Stimulated activated CD4-positive, alpha-beta T cell treated with anti-CD3 and anti-CD28 coated beads, Interleukin-15, amount 100 ng/mL, for 48 hours (primary cell): ENCODE measurements around the gene DDN.

ENCODE experiments used
- DNase-seq, 2 donors: peaks; one replicate each; pipeline ENCODE4 v3.0.0-alpha.2; 2020; ENCODE audit warnings: low read depth in 2 of 2

Gene DDN

DNA sequence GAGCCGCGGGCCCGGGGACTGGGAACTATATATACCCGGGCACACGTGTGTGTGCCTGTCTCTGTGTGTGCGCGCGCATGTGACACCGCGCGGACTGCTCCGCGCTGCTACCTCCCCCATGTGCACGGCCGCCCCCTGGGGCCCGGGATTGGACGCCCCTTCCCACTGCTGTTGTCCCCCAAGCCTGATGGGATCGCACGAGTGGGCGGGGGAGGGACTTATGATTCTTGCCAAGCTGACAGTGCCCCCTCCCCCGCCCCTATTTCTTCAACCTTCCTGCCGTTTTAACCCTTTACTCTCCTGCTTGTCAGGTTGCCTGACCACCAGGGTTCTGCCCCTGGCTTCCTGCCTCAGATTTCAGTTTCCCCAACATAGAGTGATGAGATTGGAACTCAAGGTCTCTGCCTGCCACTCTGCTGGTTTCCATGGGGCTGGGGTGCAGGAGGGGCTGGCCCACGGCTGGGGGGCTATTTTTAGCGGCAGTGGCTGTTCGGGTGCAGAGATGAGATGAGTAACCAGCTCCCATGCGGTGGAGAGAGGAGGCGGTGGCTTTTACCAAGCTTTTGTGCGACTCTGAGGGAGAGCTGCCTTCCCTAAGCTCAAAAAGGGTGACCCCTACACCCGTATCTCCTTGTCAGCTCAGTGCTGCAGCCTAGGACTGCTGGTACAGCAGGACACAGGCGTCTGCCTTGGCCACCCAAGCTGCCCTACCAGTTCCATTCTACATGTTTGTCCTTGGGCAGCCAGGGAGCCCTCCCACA lies at the start of gene DDN:
DDN (minus strand) TSS at position 5 of the 761 bp plus-strand sequence. CDS start 88 bp downstream, outside the sequence.
- no peak for DNase-seq

DNA sequence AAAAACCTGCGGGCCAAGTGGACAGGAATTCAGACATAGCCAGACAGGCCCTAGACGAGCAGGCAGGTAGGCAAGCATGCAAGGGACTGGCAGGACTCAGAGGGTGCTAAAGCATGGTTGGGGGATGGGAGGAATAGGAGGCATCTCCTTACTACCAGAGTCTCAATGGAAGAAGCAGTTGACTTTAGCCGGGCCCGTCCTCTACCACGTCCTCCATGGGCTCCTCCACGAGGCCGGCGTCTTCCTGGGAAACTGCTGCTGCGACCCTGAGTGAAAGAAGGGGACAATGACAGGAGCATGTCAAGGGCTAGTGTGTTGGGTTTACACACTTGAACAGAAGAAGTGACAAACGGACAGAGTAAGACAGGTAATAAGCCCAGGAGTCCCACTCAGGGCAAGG lies 49.8 kb upstream of the DDN start:
- no peak for DNase-seq

DNA sequence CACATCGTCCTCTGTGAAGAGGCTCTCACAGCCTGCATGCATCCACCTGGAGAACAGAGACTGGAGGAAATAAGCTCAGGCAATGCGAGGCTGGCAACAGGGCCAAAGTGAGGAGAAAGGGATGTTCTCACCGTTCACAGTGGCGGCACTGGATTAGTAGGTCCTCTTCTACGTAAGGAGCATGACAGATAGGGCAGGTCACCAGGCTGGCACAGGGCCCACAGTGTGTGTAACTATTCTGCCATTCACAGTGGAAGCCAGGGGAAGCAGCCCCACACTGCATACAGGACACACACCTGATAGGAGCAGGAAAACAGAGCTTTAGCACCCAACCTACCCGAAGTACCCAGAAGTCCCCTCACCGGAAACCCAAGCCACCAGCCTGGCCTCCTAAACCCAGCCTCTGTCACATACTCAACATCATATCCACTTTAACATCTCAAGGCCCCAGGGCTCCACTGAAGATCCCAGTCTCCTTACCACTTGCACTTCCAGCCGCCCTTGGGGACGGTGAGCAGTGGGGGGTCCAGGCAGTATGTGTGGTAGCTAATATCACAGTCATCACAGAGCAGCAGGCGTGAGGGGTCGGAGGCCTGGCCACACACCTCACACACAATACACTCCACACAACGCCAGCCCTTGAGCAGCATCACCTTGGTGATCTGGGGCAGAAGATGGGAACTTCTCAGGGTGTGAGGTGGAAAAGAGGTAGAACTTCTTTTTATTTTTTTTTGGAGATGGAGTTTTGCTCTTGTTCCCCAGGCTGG lies 47.1 kb upstream of the DDN start:
- DNase-seq, result no peak

GRCh38 chr12:49044660-49045059 lies 45.5 kb upstream of the DDN start:
- DNase-seq, result no peak

GRCh38 chr12:49043856-49044258 lies 44.7 kb upstream of the DDN start:
- peak; percentile 60 to 70 for DNase-seq

- DNase-seq, result no peak
Measured at GRCh38 chr12:49043241-49043640, 44.1 kb upstream of the DDN start.

DNA sequence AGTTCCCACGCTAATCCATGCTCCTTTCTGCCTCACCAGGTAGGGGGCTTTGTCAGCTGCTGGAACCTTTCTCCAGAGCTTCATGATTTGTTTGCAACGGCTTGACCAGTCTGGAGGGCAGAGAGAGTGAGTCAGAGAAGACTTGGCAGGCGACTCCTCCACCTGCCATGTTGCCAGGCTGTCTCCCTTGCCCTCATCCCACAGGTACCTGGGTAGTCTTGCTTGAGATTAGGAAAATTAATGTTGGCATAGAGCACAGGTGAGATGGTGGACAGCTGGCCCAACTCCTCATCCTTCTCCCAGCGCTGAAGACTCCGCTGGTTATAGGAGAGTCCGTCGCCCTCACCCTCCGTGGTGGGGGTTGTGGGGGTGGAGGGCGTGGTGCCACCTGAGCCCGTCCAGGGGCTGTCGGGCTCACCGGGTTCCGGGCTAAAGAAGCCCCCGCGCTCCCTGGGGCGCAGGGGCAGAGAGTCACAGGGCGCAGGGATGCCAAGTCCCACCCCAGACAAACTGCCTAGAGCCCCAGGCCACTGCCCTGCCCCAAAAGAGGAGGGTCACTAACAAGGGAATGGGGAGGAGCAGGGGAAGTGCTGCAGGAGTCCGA lies 42.8 kb upstream of the DDN start:
- DNase-seq, result no peak

- DNase-seq, result no peak
Measured at GRCh38 chr12:49041036-49041880, 42.1 kb upstream of the DDN start.

- no peak for DNase-seq
Measured at GRCh38 chr12:49040364-49040855, 41.2 kb upstream of the DDN start.

DNA sequence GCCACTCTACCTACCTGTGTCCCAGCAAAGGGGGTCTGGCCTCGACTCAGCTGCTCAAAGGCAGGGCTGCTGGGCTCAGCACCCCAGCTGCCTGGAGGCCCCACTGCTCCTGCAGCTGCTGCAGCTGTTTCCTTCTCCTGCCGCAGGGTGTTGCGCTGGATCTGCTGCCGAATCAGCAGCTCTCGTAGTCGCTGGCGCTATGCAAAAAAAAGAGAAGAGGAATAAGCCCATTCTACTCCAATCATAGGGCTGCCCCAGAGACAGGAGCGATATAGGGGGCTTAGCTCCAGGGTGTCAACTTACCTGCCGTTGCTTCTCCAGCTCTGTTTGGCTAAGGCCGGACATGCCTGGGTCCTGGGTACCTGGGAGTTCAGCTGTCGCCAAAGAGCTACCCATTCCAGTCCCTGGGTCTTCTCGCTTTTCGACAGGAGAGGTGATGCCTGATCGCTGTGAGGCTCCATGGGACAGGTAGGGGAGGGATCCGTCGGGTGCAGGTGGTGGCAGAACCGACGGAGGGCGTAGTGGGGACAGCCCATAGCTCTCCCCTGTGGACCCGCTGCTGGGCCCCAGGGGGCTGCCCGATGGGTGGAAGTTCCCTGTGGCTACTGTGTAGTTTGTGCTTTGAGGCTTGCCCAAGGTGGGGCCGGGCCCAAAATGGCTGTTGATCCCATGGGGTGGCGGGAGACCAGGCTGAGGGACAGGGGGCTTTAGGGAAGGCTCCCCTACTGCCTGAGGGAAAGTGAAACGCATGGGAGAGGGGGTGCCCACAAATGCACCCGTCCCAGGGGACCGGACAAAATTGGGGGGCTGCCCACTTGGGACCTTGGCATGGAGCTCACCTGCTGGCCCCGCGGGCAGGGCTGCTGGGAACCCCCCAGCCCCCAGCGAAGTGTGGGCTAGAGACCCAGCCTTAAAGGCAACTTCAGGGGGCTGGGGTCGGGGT lies 40.5 kb upstream of the DDN start:
- DNase-seq, result no peak

DNA sequence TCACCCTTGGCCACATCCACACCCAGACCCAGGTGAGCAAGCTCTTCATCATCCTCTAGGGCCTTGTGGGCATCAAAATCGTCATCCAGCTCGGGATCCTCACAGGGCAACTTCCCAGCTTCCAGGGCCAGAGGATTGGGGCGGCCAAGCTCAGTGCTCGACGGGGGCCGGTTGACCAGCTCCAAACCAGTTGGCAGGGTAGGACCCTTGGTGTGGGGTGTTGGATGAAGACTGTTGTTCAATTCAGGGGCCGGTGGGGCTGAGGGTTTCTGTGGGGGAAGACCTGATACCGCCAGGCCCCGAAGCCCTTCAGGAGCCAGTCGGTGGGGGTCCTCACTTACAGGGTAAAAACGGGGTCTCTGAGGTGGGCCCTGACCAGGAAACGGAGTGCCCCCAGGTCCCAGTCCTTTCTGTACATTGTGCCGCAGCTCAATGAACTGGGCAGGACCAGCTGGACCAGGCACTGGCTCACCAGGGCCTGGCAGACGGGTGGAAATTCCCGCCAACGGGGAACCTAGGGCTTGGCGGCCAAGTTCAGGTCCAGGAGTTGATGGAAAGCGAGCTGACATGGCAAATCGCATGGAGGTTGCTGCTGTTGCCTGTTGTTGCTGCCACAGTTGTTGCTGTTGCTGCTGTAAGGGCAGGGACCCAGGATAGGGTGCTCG lies 39.2 kb upstream of the DDN start:
- DNase-seq, result no peak

- no peak for DNase-seq
Measured at GRCh38 chr12:49037947-49038237, 38.7 kb upstream of the DDN start.

DNA sequence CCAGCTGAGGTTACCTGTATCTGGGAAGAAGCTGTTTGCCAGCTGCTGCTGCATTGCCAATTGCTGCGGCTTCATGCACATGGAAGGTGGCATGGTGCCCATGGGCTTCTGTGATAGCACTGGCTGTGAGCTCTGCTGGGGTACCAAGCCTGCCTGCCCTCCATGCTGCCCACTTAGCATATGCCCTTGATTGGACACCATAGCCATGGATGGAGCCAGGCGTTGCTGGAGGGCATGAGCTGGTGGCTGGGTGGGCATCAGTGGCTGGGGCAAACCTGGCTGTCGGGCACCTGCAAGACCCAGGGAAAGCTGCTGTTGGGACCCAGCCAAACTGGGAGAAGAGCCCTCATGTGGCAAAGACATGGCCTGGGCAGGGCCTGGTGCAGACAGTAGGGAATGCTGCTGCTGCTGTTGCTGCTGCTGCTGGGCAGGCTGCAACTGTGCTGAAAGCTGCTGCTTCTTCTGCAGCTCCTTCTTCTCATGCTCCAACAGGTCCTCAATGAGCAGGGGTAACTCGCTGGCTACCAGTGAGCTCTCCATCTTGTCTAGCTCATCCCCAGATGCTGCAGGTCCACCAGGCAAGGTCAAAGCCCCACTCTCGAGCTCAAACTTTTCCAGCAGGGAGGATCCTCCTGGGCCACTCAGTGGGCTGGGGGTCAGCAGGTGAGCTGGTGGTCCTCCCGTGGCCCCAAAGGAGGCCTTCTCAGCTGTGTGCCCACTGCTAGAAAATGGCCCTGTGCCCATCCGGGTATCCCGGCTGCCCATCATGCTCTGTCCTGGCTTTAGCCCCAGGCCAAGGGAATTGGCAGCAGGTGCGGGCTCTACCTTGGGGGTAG lies 38.2 kb upstream of the DDN start:
- DNase-seq, result no peak

DNA sequence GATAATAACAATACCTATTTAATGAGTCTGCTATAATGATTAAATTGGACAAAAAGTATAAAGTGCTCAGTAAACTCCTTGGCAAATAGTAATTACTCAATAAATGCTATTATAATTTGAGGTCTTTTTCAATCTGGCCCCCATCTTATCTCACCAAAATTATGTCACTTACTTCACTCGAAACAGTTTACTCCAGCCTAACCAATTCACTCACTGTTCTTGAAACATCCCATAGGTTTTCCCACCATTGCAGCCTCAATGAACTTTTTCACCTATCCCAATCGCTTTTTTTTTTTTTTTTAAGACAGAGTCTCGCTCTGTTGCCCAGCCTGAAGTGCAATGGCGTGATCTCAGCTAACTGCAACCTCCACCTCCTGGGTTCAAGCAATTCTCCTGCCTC lies 36.9 kb upstream of the DDN start:
- DNase-seq, result no peak

- no peak for DNase-seq
Measured at GRCh38 chr12:49034286-49034622, 35.1 kb upstream of the DDN start.

GRCh38 chr12:49033611-49034285 lies 34.6 kb upstream of the DDN start:
- DNase-seq, result no peak

GRCh38 chr12:49032679-49033447 lies 33.7 kb upstream of the DDN start:
- DNase-seq, result no peak

GRCh38 chr12:49032276-49032675 lies 33.1 kb upstream of the DDN start:
- no peak for DNase-seq
